Stimulated activated CD4-positive, alpha-beta T cell treated with anti-CD3 and anti-CD28 coated beads, Interleukin-2, amount 100 ng/mL, for 24 hours (primary cell): ENCODE results near the gene COBL.
"Not testable (repeated sequence)": the region's sequence is repeated elsewhere in the genome, so short reads cannot be mapped to it uniquely, and the experiment has no call there.

Experiments
- DNase-seq, 2 donors: peaks; one replicate each; pipeline ENCODE4 v3.0.0-alpha.2; 2020

COBL gene

DNA sequence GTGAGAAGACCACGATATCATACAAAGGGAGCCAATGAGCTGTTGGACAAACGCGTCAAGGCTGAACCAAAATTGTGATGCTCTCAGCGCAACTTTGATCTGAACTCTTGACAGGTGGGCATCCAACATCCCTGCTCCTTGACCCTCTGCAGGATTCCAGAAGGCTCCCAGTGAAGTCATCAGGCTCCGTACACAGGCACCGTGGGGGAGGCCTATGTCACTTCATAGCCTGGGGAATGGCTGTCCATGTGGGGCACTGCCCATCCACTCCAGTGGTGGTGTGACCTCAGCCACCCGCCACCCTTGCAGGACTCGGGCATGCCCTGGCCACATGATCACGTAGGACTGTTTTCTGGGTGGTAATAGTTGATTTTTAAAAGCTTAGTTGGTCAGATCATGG lies 300.1 kb downstream of the COBL start:
- DNase-seq: no peak

DNA sequence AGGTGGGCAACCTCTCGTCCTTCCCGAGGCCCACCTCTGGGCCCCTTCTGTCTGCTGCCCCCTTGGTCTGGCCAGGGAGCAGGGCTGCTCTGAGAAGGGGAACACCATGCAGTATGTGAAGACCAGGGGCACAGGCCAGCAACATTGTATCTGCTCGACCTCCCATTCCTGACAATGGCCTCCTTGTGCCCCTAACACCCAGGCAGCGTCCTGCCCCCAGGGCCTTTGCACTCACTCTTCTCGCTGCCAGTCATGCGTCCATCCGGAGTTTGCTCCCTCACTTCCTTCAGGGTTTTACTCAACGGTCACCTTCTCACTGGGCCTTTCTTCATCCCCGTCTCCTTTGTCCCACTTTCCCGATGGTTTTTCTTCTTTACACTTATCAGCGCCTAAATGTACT lies 301.0 kb downstream of the COBL start:
- DNase-seq: no peak

DNA sequence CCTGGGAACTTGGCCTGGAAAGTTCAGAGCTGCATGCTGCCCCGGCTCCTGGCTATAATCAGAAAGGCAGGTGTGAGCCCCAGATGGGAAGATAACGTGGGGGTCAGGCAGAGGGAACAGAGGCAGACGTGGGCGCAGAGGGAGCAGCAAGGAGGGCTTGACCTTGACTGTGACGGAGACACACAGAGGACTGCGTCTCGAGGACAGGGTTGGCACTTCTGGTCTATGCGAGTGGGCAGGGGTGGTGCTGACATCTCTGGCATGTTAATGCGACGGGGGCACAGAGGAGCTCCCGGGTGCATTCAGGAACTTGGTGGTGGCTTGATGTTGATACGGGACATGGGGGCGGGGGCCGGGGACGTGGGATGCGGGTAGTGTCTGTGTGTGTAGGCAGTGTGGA lies 301.8 kb downstream of the COBL start:
- DNase-seq: no peak

DNA sequence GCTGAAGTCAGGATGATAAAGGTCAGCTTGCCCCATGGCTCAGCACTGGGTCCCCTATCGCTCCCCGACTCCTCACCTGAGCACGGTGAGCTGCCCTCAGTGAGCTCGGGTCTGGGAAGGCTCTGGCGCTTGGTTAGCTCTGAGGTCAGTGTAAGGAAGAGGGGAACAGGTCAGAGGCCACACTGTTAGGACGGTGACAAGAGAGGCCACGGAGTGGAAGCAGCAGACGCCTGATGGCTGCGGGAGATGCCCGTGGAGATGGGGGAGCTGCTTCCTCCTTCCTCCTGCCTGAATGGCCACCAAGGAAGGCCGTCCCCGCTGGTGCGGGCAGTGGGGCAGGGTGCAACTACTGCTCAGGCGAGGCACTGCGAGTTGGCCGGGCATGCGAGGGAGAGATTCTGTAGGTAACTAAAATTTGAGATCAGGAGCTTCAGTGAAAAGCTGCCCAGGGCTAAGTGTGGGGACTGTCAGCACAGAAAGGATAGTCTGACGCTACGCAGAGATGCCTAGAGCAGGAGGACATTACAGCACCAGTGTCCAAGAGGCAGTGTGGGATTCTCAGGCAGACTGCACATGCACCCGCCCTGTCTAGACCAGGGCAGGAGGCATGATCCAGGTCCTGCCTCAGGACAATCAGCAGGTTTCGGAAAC lies 302.6 kb downstream of the COBL start:
- no peak for DNase-seq

DNA sequence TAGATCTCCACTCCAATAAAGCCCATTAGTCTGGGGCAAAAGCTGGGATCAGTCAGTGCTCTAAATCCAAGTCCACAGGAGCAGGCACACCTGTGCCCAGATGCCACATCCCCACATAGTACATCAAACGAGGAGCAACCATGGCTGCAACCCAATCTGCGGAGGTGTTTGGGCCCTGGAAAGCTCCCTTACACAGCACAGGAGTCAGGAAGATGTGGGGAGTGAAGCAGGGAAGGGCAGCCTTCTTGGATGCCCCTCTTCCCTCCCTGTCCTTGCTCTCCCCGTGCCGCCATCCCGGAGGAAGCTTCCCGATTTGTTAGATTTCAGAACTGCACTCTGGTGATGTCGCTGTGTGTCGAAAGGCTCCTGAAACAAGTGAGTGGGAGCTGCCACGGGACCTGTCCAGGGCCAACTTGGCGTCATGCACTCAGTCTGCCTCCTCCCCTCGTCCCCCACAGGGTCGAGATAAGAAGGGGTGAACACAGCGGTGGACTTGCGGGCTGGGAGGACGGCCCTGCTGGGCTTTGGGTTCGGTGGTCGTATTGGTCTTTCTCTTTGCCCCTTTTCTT lies 303.3 kb downstream of the COBL start:
- DNase-seq: no peak

DNA sequence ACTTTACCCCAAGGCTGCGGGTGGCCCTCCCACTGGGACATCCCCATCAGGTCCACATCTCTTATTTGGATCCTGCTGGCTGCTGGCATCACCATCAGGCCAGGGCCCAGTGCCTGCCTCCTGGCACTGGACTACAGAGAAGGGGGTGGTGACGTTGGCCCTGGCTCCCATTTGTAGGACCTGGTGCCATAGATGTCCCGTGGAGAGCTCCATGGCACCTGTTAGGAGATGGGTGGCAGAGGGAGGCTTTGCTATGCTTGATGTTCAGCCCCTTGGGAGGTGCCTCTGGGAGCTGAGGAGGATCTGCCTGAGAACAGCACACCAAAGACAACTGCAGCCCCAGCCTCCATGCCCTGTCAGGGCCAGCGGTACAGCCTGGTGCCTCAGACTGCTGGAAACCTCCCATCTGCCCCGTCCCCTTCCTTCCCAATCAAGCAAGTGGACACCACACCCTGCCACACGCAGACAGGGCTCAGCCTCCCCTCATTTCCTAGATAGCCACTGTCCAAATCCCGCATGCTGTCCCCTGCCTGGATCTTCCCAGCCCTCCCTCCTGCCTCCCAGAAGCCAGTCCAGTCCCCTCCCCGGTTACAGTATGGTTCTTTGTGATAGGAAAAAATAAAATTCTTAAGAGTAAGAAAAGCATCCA lies 303.9 kb downstream of the COBL start:
- DNase-seq: no peak

DNA sequence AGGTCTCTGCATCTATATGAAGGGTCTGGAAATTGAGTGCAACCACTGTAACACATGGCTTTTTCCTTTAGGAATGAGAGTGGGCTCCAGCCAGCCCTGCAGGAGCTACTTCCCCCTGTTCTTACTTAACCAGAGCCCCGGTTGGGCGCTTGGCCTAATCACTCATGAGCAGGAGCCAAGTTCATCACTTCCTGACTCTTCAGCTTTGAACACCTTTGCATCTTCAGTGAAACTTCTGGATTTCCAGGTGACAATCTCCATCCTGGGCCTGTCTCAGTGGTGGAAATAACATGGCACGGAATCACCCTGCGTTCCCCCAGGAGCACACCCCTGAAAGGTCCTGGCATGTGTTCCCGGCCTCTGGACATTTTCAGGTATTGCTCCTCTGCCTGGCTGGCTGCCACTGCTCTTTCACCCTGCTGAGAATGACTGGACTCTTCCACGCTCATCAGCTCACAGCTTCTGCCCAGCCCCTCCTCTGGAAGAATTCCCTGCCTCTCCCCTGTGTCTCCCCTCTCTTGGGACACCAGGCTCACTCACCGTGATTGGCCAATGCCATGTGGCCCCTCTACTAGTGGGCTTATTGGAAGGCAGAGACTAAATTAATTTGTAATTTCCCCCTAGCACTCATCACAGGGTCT lies 304.8 kb downstream of the COBL start:
- no peak for DNase-seq

DNA sequence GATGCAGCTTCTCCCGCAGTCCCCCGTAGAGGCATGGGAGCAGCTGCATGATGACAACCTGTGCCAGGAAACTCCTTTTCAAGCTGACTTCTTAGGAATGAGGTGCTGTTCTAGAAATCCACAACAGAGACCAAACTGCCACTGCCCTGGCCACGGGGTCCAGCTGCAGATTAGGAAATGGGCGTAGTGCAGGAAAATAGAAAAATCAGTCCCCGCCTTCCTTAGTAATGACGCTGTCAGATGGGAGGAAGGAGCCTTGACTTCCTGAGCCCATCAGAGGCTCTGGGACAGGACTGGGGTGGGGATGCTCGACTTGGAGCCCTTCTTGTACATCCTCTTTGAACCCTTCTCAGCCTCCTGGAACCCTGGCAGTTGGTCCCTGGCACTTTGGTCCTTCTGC lies 306.1 kb downstream of the COBL start:
- no peak for DNase-seq

DNA sequence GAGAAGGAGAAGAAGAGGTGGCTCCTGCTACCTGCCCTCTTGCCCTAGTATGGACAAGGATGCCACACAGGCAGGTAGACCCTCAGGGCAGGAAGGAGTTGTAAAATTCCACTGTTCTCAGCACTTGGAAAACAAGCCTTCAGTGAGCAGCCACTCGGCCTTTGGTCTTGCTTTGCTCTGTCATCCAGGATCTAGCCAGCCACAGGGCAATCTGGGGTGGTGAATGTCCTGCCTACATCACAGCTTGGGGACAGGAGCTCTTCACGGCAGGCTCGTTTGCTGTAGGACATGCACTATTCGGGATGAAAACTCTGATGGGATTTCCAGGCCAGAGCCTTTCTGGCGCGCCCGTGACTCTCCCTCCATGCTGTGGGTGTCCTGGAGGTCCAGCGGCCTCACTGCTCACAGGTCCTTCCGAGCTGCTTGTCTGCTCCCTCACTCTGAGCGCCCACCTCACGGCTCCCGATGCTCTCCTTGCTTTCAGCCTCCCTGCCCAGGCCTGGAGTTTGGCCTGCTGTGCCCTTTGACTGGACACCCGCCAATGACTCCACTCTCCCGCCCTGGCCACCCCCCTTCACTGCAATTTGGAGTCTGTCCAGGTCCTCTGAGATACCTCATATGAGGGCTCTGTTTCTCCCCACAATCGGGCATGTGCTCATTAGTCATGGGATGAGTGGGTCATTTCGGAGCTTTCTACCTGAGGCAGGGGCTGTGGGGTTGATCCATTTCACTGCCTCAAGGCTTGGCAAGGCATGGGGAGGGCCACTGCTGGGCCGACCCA lies 306.7 kb downstream of the COBL start:
- DNase-seq: no peak

DNA sequence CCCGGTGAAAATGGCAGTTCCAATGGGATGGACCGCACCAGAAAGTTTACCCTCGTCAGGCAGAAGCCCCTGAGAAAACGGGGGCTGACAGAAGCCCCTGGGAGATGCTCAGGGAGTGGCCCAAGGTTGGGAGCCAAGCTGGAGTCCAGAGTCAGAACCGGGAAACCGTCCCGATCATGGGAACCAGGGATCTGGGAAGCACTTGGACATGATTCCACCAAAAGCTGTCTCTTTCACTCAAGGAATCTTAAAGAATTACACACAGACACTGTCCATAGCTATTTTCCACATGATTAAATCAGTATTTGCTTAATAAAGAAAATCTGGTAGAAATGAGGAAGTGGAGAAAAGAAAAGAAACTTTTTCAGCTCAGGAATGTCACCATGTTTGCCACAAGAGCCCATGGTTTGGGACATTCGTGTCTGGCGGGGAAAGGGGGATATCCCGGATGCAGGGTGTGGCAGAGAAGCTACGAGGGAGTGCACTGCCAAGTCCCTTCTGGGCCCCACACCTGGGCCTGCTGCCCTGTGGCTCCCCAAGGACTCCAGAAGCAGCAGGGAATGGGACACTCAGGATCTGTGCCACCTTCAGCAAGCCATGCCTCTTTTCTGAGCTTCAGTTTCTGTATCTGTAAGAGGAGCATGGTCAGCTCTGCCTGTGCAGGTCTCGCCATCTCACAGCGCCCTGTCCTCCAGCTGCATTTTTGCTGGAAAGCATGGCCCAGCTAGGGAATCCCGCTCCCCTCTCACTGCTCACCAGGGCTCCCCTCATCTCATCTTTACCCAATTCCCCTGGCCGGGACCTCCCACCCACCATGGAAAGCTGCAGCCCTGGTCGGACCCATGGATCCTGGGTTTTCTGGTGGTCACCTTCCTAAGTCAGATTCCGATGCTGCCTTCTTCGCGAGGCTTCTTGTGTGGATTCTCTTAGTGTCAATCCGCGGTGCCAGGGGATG lies 308.8 kb downstream of the COBL start:
- DNase-seq: no peak

DNA sequence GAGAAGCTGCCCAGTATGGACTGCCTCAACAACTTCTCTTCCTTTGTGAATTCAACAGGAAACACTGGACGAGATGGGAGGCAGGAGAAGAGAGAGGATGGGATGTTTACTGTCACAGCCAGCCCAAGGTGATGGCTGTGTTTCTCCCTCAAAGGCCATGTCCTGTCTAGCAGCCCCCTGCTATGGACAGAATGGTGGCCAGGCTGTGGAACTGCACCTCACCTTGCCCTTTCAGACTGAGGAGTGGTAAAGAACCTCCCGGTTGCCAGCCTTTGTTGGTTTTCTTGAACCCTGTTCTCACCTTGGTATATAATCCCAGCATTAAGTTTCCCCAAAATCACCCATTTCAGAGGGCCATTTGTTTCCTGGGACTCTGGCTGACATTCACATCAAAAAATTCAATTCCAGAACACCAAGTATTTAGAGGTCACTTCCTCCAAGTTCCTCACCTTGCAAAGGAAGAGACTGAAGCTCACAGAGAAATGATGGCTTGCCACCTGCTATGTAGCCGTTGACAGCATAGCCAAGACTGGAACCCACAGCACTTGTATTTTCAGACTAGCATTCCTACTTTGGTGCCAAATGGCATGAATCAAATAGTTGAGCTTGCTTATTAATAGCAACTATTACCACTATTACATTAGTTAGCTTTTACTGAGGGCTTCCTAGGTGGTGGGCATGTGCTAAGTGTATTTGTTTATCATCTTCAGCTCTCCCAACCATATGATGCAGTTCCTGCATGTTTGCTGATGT lies 309.9 kb downstream of the COBL start:
- DNase-seq: no peak

DNA sequence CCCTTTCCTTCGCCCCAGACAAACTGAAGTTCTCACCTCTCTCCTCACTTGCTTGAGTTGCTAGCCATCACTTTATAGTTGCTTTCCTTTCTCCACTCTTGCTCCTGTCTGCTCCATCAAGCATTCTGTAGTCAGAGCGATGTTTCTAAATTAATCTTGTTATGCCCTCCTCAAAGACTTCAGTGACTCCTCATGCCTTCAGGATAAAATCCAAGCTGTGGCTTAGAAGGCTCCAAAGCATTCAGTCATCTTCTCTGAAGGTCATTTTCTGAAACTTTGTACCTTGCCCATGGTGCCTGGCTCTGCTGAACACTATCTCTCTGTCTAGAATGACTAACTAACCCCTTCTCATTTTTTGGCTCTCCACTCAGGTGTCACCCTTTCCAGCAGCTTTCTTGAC lies 311.5 kb downstream of the COBL start:
- DNase-seq: no peak

DNA sequence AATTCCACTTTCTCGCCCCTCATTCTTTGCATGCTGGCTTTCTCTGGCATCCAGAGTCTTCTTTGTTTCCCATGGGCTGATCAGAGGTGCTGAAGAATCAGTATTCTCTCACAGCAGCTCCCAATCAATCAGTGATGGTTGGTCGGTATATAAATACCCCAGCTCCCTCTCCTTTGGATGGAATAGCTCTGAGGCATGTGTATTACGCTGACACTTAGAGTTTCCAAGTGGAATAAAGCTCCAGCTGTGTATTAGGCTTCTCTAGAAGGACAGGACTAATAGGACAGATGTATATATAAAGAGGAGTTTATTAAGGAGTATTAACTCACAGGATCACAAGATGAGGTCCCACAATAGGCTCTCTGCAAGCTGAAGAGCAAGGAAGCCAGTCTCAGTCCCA lies 315.7 kb downstream of the COBL start:
- DNase-seq: no peak

DNA sequence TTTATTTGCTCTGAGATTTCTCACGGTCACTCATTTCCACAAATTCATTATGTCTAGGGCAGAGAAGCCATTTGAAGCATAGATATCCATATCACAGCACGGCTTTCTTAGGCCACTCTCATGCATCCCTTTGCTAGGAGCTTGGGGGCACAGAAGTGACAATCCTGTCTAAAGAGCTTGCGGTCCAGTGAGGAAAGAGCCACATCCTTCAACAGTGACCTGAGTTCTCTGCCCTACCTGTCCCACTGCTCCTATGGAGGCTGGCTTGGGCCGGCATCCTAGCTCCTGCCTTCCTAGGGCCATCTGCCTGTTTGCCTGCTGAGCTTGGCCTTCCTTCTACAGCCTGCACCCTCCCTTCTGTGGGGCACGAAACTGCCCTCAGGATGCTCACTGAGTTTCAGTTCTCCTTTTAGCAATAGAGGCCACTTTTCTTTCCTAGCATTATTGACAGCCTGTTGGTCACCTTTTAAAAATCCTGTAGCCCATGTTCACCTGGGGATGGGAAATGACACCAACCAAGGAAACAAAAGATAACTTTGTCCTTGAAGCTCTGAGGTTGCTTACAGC lies 321.8 kb downstream of the COBL start:
- DNase-seq: no peak

DNA sequence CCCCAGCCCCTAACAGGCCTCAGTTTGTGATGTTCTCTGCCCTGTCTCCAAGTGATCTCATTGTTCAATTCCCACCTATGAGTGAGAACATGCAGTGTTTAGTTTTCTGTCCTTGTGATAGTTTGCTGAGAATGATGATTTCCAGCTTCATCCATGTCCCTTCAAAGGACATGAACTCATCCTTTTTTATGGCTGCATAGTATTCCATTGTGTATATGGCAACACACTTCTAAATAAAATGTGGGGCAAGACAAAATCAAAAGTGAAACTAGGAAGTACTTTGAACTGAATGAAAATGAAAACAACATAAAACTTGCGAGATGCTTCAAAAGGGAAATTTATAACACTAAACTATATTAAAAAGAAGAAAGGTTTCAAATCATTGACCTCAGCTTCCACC lies 326.4 kb downstream of the COBL start:
- DNase-seq: not testable (repeated sequence)

DNA sequence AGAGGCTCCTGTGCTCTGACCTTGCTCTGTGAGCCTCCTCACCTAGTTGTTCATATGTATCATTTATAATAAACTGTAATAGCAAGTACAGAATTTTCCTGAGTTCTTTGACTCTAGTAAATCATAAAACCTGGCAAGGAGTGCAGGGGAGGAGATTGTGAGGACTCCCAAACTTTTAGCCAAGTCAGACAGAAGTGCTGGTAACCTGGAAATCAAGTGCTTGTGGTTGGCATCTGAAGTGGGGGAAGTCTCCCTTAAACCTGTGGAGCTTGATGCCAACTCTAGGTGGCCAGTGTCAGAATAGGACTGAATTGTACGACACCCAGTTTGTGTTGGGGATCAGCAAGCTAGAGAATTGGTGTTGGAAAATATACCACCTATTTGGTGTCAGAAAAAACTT lies 327.6 kb downstream of the COBL start:
- no peak for DNase-seq

DNA sequence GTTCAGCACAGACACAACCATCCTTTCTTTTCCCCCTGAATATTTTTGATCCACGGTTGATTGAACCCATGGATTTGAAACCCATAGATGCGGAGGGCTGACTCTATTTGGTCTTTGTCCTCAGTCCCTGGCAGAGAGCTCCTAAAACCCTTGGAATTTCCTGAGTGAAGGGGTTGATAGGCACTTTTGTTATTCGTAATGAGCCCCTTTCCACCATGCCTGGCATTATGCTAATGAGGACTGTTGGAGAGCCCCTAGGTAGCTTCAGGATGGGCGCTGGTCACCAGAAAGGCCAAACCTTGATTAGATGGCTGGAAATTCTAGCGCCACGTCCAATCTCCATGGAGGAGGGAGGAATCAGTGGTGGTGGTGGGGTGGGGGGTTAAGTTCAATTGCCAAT lies 328.1 kb downstream of the COBL start:
- no peak for DNase-seq

DNA sequence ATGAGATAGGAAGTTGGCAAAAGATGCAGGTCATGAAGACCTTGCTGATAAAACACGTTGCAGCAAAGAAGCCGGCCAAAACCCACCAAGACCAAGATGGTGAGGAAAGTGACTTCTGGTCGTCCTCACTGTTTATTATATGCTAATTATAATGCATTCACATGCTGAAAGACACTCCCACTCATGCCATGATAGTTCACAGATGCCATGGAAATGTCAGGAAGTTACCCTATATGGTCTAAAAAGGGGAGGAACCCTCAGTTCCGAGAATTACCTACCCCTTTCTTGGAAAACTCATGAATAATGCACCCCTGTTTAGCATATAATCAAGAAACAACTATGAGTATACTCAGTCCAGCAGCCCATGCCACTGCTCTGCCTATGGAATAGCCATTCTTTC lies 331.5 kb downstream of the COBL start:
- no peak for DNase-seq

DNA sequence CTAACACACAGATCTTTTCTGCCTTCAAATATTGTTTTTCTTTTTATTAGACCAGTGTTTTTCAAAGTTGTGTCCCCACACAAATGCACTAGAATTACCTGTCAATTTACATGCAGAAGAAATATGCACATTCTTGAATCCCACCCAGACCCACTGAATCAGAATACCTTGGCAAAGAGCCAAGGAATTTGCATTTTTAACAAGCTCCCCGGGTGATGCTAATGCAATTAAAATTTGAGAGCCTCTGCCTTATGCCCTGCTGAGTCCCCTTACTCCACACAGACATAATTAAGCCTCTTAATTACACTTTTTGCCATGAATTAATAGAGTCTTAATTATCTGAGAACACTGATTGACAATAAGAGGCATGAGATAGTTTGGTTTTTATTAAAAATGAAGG lies 332.8 kb downstream of the COBL start:
- no peak for DNase-seq

DNA sequence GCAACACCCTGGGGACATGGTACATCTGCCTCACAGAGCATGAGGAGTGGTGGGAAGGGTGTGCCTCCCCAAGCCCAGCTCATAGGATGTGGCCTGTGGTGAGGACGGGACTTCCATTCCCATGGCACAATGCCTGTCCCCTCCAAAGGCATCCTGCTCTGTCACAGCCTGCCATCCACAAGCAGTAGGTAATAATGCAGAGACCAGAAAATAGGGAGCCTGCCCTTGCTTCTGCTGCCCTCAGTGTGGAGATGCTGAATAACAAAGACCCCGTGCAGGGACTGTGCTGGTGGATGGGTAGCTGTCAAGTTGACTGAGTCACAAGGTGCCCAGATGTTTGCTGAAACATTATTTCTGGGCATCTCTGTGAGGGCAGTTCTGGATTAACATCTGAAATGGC lies 334.0 kb downstream of the COBL start:
- DNase-seq: no peak

DNA sequence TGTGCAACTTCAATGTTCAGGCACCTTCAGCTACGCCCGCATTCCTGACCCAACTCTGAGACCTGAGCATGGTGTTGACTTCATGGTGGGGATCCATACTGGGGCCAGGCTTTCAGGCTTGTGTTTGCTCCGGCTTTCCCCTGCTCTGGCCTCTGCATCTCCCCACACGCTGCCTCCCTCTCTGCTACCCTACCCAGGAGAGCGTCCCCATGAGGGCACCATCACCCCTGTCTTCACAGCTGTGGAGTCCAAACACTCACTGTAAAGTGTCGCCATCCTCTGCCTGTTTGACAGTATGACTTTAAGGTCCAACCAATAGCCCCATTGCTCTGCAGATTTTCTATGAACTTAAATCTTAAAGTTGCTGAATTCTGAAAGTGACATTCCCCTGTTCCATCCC lies 334.9 kb downstream of the COBL start:
- DNase-seq: no peak
